Epithelial cell of proximal tubule (primary cell): ENCODE data around the gene SIM1. TPM values are rescaled to one million over a fixed set of nuclear protein-coding genes. Genes with fewer than 3 reads are reported as not detected.

Source experiments
- DNase-seq: peaks from one replicate; pipeline ENCODE4 v3.0.0-alpha.2; 2011; ENCODE audit warnings: low read depth
- H3K4me3 ChIP-seq: 2 replicates; pipeline ENCODE4 v1.5.1; 2011; ENCODE audit warnings: low read depth, mild to moderate bottlenecking, low read length
- CTCF ChIP-seq: conservative IDR thresholded peaks from 2 replicates; pipeline ENCODE4 v1.5.1; 2012; ENCODE audit warnings: low read depth, mild to moderate bottlenecking, low read length
- total RNA-seq: library from RNA; depleted of rRNA; stranded (reverse); fragments of >200 nt; gene quantifications from 2 replicates; pipeline ENCODE4 v1.2.3, GENCODE V29; 2015

SIM1 gene
- total RNA-seq, 1 donor from 2014 or later = 9.5 TPM

GRCh38 chr6:100343316-100344077, 121.2 kb downstream of the SIM1 start:
- DNase-seq = no peak
- no peak overlapping the region for H3K4me3 ChIP-seq
- no peak for TF ChIP-seq CTCF

GRCh38 chr6:100342830-100343229, 121.9 kb downstream of the SIM1 start:
- no peak for TF ChIP-seq CTCF
- H3K4me3 ChIP-seq = no peak overlapping the region
- DNase-seq = no peak

- DNase-seq = no peak
- H3K4me3 ChIP-seq = no peak overlapping the region
- TF ChIP-seq CTCF = no peak
Measured at GRCh38 chr6:100339574-100340255, 125.0 kb downstream of the SIM1 start.

- DNase-seq = no peak
- H3K4me3 ChIP-seq = no peak overlapping the region
- TF ChIP-seq CTCF = no peak
Measured at GRCh38 chr6:100338090-100338489, 126.6 kb downstream of the SIM1 start.

GRCh38 chr6:100336876-100337275, 127.8 kb downstream of the SIM1 start:
- TF ChIP-seq CTCF = no peak
- no peak for DNase-seq
- H3K4me3 ChIP-seq = no peak overlapping the region

GRCh38 chr6:100335991-100336390, 128.7 kb downstream of the SIM1 start:
- TF ChIP-seq CTCF = no peak
- no peak for DNase-seq
- no peak overlapping the region for H3K4me3 ChIP-seq
